DLD1 (cell line): ENCODE results near the gene CEP41.

Experiments used
- in situ Hi-C: cut with HindIII; loops from 2 replicates; pipeline ENCODE4 v1.10.0; 2017; ENCODE audit warnings: low sequenced_read_pairs

The CEP41 gene

DNA sequence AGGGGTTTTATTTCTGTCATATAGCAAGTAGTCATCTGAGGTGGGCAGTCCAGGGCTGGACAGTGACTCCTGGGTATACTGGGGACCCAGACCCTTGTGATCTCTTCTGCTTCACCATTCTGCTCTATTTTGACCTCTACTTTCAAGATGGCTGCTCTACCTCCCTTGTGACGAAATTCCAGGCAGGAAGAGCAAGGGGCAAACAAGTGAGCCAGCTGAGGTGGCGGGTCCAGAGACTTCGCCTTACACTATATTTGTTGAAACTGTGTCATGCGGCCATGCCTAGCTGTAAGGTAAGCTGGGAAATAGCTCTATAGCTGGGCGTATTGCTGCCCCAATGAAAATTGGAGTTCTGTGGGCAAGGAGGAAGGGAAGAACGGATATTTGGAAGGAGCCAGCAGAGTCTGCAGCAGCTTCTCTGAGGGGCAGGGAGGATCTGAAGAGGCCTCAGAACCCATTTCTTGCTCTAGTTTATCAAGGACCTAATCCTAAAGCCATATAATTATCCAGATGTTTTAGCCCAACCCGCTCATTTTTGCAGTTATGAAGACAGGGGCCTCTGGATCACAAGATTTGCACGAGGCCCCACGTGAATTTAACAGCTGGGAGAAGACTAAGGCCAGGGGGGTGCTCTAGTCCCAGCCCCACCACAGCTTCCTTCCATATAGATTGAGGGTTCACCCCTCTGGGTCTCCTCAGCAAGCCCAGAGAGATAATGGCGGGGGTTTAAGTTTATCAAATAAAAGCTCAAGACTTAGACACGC is 68.2 kb downstream of the CEP41 start:
- in situ Hi-C loops: no loop called here

DNA sequence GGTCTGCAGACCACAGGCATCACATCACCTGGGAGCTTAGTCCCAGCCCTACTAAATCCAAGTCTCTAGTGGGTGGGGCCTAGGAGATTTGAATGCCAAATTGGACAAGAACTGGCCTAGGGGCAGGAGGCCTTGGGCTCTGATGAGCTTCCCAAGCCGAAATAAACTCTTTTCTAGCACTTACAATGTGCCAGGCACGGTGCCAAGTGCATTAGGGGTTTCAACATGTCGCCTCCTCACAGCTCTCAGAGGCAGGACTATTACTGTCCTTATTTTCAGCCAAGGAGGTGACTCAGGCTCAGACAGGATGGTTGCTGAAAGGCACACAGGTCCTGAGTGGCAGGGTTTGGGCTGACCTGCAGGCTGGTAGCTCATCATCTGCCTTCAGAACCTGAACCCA is 69.8 kb downstream of the CEP41 start:
- in situ Hi-C loops: no loop called here

DNA sequence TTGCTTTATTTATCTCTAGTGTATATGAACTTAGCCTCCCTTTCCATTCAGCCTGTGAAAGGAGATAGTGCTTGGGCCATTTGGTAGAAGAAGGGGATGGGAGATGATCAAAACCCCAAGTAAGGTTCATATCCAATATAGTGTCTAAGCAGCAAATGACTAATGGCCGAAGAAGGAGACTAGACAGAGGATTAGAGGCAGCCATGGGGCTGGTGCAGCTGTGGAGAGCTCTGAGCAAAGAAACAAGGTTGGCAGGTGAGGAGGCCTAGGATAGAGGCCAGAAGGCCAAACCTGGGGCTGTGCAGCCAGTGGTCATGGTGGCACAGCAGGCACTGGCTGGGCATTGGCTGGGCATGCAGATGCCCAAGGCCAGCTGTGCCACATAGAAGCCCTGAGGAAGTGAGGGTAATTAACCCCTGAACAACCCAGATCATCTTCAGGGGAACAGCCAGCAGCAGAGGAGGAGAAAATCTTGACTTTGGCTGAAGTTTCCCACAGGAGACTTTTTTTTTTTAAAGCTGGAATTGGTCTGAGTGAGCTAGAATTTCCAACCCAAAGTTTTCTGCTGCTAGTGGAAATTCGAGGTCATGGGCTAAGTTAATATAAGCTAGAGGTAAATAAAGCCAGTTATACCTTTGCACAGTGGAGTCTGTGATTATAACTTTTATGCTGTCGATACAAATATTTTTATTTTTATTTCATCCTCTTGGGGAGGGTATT is 70.8 kb downstream of the CEP41 start:
- in situ Hi-C loops: no loop called here

DNA sequence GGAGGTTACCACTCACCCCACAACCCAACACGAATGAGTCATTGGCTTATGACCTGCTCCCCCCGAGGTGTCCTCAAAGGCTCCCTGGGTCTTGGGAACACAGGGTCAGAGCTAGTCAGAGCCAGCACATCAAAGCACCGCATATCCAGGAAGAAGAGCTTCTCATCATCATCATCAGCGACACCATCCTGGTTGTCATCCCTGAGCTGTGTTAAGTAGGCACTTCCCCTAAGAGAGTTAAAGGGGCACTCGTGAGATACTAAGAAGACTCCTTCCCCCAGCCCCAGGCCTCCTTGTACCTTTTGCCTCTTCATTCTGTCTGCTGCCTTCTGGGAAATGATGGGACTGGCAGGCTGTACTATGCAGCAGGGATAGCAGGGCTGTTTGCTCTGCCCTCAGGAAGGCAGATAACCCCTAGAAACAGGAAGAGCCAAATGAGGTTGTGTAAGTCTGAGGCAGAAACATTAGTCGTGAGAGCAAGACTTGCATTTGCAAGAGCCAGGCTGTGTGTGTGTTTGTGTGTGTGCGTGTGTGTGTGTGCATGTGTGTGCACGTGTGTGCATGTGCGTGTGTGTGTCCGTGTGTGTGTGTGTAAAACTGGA is 71.6 kb downstream of the CEP41 start:
- in situ Hi-C loops: no loop called here

DNA sequence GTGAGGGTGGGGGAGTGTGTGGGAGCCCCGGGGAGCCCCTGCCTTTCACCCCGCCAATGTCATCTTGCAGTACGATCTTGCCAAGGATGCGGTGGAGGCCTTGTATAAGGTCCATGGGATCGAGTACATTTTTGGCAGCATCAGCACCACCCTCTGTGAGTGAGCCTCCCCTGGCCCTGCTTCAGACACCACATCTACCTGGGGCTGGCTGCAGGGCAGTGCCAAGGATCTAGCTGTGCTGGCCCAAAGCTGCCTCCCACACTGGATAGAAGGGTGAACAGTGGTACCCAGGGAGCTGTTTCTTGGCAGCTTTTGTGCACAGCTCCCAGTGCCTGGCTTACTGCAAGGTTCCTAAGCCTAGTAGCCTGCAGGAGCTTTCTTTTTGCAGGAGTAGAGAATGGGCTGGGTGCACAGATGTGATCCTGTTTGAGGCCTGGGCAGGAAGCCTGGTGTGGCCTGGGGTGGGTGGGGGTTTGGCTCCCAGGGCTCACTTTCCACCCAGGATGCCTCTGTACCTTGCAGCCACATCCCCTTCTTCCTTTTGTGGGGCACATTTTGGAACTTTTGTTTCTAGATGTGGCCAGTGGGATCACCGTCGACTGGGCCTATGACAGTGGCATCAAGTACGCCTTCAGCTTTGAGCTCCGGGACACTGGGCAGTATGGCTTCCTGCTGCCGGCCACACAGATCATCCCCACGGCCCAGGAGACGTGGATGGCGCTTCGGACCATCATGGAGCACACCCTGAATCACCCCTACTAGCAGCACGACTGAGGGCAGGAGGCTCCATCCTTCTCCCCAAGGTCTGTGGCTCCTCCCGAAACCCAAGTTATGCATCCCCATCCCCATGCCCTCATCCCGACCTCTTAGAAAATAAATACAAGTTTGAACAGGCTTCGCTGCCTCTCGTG is 72.7 kb downstream of the CEP41 start:
- in situ Hi-C loops: no loop called here

DNA sequence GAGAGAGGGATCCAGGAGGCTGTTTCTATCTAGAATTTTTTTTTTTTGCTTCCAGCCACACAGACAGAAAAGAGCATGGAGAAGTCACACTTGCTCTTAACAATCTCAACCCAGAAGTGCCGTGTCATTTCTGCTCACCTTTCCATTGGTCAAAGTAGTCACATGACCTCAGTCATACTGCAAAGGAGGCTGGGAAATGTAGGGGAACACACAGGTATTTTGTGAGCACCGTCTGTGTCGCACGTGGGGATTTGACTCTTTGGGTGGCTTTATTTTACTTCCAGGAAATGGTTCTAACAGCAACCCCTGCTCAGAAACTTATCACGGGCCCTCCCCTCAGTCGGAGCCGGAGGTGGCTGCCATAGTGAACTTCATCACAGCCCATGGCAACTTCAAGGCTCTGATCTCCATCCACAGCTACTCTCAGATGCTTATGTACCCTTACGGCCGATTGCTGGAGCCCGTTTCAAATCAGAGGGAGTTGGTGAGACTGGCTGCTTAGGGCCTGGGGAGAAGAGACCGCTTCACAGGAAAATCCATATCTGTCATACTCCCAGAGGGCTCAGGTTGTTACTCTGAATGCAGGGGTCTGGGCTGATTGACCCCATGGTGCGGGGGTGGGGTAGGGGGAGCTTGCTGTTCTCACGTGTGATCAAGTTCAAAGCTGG is 73.6 kb downstream of the CEP41 start:
- in situ Hi-C loops: no loop called here

DNA sequence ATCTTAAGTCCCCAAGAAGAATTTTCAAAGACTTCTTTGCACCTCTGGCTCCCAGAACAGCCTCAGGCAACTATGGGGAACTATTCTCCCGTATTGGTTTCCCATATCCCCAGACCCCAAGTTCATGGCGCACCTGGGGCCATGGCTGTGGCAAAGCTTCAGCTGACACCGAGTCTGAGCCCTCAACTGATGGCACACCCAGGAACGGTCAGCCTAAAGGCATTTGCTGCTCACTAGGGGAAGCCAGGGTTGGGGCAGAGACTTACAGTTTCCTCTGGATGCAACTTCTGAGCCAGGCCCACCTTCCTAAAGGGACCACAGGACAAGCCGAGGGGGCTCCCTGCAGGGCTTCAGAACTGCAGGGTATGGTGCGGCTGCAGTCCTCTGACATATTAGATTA is 74.3 kb downstream of the CEP41 start:
- in situ Hi-C loops: no loop called here

DNA sequence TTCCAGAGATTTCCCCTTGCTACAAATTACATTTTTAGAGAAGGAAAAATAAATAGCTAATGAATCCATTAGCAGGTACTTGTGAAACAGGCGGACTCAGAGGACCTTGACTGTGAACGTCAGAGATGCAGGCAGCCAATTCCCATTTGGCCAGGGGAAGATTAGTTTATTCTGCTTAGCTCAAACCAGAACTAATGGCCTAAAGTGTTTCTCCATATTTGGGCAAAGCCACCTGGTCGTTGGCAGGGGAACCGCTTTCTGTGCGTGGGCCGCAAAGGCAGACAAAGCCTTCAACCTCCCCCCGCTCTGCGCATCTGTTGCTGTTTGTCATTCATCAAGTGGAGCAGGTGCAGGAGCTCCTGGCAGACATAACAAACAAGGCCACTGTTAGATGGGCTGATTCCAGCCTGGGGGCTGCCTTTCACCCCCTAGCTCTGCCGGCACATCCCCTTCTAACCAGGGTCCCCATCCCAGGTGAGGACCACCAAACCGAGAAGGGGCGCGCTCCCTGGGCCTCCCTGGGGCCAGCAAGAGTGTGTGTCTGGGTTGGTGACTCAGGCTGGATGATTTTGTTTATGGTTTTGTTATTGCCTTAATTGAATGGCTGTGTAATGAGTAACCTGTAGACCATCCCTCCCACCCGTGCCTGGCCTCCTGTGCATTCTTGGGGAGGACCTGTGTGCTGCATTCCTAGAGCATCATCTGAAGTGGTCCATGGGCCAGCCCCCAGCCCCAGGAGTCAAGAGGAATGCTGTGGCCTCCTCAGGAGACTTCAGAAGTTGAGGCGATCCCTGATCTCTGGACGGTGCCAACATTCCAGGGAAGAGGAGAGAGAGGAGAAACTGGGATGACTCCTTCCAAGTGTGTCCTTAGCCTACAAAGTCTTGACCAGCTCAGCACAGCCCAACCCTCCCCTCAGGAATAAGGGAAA is 75.0 kb downstream of the CEP41 start:
- in situ Hi-C loops: no loop called here

DNA sequence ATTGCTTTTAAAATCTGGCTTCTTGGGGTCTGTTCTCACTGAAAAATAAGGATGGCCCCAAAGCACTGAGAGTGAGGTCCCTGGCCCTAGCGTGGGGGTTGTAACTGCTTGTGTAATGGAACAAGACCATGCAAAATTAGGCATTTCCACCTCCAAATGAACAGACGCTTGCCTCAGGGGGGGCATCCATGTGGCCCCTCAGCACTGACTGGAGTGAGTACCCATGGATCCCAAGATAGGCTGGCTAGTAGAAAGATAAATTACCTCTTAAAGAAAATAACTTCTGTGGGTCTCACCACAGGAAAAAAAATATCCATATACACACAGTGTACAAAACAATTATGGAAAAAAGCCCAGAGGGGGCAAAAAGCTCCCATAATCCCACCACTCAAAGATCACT is 75.7 kb downstream of the CEP41 start:
- in situ Hi-C loops: no loop called here

DNA sequence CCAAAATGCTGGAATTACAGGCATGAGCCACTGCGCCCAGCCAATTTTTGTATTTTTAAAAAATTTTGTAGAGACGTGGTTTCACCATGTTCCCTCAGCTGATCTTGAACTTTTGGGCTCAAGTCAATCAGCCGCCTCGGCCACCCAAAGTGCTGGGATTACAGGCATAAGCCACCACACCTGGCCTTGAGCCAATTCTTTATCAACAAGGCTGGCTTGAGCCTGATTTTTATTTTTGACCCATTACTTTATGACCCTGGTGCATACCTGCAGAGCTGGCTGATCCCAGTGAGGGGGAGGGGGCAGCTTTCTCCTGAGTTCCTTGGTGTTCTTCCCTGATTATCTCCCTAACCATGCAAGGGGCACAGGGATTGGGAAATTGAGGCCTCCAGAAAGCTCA is 76.4 kb downstream of the CEP41 start:
- in situ Hi-C loops: no loop called here

DNA sequence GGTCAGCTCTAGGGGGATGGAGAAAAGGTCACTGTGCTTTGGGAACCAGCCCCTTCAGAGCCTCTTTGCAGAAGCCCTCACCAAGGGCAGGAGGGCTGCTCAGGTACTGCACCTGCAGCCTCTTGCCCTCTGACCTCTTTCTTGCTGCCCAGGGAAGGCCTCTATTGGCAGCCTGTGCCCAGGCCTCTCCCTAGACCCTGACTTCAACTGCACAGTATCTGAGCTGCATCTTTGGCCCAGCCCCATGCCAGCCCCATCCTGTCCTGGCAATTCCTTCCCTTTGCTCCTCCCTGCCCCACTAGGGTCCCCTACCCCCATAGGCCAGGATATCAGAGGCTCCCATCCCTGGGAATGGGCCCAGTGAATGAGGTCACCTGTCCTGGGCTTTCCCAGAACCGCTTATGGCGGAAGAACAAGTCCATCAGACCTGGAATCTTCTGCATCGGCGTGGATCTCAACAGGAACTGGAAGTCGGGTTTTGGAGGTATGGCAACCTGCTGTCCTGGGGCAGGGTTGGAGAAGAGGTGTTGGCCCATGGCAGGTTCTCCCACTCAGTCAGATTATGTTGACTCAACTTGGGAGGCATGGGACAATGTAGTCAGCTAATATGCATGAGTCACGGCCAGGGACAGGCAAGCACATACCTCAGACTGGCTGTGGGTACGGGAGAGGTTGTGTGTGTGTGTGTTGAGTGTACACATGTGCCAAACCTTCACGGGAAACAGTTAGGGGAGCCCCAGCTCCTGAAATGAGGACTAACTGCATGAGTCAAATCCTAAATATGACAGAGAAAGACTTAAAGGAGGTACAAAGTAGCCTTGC is 77.6 kb downstream of the CEP41 start:
- in situ Hi-C loops: no loop called here

DNA sequence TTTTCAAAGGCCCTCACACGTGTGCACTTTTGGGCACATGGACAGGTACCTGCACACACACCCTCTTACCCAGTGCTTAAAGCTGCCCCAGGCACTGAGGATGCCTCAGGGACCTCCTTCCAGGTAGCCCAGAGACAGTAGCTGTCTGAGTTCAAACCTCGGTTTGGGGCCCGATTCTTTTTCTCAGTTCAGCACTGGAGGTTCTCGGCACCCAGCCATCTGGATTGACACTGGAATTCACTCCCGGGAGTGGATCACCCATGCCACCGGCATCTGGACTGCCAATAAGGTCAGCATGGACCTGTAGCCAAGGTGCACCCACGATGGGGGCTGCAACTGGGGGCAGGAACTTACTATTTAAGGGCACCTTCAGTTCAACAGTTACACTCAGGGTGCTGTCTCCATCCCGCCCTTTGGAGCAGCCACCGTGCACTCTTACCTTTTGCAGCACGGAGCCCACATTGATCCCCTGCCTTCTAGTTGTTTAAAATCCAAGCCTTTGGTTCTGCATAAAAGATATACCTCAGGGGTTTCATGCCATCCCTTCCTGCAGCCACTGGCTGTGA is 78.5 kb downstream of the CEP41 start:
- in situ Hi-C loops: no loop called here

DNA sequence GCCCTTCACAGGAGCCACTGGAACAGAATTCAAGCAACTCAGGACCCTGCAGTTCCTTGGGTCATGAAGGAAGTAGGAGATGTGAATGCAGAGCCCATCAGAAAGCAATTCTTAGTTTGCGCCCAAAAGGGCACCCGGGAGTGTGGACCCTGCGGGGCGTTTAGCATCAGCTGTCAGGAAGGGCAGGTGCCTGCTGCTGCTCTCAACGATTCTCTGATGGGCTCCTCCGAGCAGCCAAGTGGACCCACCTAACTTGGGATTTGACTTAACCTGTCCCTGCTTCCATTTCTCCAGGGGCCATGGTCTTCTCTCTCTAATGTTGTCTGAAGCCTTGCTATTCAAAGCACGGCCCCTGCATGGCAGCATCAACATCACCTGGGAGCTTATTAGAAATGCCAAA is 79.1 kb downstream of the CEP41 start:
- in situ Hi-C loops: no loop called here

DNA sequence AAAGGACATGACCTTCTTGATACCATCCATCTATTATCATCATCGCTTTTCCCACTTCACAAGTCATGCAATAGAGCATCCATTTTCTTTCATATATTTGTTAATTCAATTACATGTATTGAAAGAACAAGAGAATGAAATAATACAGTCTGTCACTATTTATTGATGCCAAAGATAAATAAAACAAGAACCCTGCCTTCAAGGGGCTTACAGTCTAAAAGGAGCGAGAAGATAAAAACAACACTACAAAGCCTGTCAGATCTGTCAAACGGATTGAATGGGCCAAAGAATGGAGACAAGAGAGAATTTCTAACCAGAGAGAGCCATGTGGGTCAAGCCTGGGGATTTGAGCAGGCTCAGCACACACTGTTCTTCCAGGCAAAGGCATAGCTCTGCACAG is 80.3 kb downstream of the CEP41 start:
- in situ Hi-C loops: no loop called here

DNA sequence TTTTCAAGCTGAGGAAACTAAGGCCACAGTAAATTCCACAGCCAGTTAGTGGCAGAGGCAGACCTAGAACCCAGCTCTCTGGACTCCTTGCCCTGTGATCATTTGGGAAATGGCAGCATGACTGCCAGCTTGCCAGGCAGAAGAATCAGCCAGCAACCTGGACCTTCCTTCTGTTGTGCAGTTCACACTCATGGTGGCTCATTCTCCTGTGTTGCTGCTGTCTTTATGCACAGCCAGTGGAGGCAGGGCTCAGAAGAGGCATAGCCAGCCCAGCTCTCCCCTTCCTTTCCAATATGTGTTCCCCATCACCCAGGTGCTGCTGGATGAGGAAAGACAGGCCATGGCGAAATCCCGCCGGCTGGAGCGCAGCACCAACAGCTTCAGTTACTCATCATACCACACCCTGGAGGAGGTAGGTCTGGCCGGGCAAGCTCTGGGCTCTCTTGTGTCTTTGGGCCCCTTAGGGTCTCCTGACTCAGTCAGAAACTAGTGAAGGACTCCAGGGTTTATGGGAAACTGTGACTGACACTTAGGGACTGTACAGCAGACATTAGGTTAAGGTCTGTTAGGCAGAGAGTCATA is 81.4 kb downstream of the CEP41 start:
- in situ Hi-C loops: no loop called here

DNA sequence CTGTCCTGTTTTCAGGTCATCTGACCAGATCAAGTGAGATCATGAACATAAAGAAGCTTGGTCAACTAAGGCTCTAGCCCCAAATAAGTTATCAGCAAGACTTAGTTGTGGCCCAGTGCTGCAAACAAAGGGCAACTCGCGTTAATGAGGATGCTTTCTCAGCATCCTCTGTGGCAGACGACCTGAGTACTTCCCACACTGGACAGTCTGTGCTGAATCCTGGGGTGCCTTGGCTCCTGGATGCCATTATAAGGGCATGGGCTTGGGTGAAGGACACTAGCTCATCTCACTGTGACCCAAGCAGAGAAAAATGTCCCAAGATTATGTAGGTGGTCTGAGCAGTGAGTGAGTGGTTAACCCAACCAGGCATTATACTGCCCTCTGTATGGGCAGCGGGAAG is 82.3 kb downstream of the CEP41 start:
- in situ Hi-C loops: no loop called here

DNA sequence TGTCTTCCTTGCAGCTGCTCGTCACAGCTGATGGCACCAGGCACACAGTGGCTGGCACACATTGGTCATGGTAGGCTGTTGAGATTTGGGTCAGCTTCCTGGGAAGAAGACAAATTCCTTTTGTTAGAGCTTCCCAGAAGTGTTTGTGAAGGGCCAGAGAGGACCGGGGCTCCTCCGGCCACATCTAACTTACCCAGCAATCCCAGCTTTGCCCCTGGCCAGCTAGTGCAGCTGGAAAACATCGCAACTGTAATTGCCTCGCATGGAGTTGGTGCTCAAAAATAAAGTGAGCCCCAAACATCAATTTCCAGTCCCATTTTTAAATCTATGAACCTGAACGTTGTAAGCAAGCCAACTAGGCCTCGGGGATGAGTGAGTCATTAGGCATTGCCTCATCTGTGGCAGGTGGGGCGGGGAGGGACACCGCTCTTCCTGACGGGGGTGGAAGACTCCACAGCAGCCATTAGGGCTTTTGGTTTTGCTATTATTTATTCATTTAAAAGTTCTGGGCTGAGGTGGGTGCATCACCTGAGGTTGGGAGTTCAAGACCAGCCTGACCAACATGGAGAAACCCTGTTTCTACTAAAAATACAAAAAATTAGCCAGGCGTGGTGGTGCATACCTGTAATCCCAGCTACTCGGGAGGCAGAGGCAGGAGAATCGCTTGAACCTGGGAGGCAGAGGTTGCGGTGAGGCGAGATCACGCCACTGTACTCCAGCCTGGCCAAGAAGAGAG is 83.8 kb downstream of the CEP41 start:
- in situ Hi-C loops: no loop called here
